Neural progenitor cell (in vitro differentiated cells): ENCODE measurements around the gene CFAP43.

Experiments
- CTCF ChIP-seq: fragments of 200-600 bp; sonication (generic); IDR thresholded peaks from 2 replicates; pipeline ENCODE4 v1.5.1; 2017; ENCODE audit warnings: antibody characterized with exemption, mild to moderate bottlenecking
- EZH2 ChIP-seq: fragments of 200-600 bp; sonication (generic); IDR thresholded peaks from 2 replicates; pipeline ENCODE4 v1.6.1; 2017; ENCODE audit warnings: antibody characterized with exemption, mild to moderate bottlenecking, moderate library complexity
- EZH2phosphoT487 ChIP-seq: fragments of 200-600 bp; sonication (generic); IDR thresholded peaks from 2 replicates; pipeline ENCODE4 v1.6.1; 2017; ENCODE audit warnings: antibody characterized with exemption

- no peak for TF ChIP-seq CTCF
- TF ChIP-seq EZH2: no peak
- TF ChIP-seq EZH2phosphoT487: no peak
Measured at GRCh38 chr10:104089621-104090020, 142.5 kb downstream of the CFAP43 start.
